Endothelial cell of umbilical vein (primary cell): ENCODE results near the gene MUC3A.

Source experiments
- EZH2 ChIP-seq: IDR thresholded peaks from 2 replicates; pipeline ENCODE4 v1.6.1; 2012; ENCODE audit warnings: borderline replicate concordance, low read depth, mild to moderate bottlenecking, moderate library complexity, low read length, inconsistent platforms; ENCODE audit not compliant: severe bottlenecking
- FOS ChIP-seq: IDR thresholded peaks from 2 replicates; pipeline ENCODE4 v1.6.1; 2011; ENCODE audit warnings: mild to moderate bottlenecking, low read length, moderate library complexity, borderline replicate concordance; ENCODE audit not compliant: insufficient read depth
- JUN ChIP-seq: IDR thresholded peaks from 2 replicates; pipeline ENCODE4 v1.6.1; 2011; ENCODE audit warnings: borderline replicate concordance, low read depth; ENCODE audit not compliant: insufficient read length, insufficient read depth
- MYC ChIP-seq: IDR thresholded peaks from one replicate; pipeline ENCODE4 v1.6.1; 2011; ENCODE audit warnings: mild to moderate bottlenecking, low read depth, low read length
- POLR2A ChIP-seq: IDR thresholded peaks from 2 replicates; pipeline ENCODE4 v1.6.1; 2012; ENCODE audit warnings: low read depth, mild to moderate bottlenecking, control low read depth, low read length
- POLR2AphosphoS5 ChIP-seq: IDR thresholded peaks from 2 replicates; pipeline ENCODE4 v1.6.1; 2012; ENCODE audit warnings: low read depth, mild to moderate bottlenecking, control low read depth, low read length, moderate library complexity; ENCODE audit not compliant: insufficient read depth
- TF ChIP-seq, protein P1 (sequence below), 2 donors: IDR thresholded peaks; 1 replicate in 1 of 2; 2 replicates in 1 of 2; pipeline ENCODE4 v1.5.1; 2011; ENCODE audit warnings: low read length in 2 of 2, mild to moderate bottlenecking in 2 of 2, moderate library complexity in 2 of 2, control low read depth in 1 of 2, inconsistent platforms in 1 of 2, low read depth in 1 of 2; ENCODE audit not compliant: insufficient read depth in 1 of 2; ENCODE audit errors: extremely low read depth in 1 of 2
- TF ChIP-seq, protein P2 (sequence below): IDR thresholded peaks from 2 replicates; pipeline ENCODE4 v1.6.1; 2011; ENCODE audit not compliant: insufficient read depth, insufficient read length

DNA sequence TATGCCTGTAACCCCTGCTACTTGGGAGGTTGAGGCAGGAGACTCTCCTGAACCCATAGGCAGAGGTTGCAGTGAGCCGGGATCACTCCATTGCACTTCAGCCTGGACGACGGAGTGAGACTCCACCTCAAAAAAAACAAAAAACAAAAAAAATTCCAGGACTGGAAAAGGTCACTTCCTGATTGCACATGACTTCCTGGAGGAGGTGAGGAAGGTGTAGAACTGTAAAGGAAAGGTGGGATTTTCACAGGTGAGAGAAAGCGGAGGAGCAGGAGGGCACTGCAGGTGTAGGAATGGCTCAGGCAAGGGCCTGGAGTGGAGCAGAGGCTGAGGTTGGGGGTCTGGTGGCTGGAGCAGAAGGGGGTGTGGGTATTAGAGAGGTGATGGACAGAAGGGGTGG is 3.2 kb upstream of the MUC3A start:
- TF ChIP-seq, protein P1, sequence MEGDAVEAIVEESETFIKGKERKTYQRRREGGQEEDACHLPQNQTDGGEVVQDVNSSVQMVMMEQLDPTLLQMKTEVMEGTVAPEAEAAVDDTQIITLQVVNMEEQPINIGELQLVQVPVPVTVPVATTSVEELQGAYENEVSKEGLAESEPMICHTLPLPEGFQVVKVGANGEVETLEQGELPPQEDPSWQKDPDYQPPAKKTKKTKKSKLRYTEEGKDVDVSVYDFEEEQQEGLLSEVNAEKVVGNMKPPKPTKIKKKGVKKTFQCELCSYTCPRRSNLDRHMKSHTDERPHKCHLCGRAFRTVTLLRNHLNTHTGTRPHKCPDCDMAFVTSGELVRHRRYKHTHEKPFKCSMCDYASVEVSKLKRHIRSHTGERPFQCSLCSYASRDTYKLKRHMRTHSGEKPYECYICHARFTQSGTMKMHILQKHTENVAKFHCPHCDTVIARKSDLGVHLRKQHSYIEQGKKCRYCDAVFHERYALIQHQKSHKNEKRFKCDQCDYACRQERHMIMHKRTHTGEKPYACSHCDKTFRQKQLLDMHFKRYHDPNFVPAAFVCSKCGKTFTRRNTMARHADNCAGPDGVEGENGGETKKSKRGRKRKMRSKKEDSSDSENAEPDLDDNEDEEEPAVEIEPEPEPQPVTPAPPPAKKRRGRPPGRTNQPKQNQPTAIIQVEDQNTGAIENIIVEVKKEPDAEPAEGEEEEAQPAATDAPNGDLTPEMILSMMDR (IDR thresholded peaks at IDR 0.05; ENCODE audit: extremely low read depth in 1 of 2, insufficient read depth in 1 of 2, low read depth in 1 of 2, low read length in 2 of 2) = no peak
- TF ChIP-seq POLR2A = no peak
- TF ChIP-seq POLR2AphosphoS5 = no peak
- no peak for TF ChIP-seq EZH2
- TF ChIP-seq, protein P2, sequence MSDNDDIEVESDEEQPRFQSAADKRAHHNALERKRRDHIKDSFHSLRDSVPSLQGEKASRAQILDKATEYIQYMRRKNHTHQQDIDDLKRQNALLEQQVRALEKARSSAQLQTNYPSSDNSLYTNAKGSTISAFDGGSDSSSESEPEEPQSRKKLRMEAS = no peak
- no peak for TF ChIP-seq MYC
- TF ChIP-seq FOS = no peak
- no peak for TF ChIP-seq JUN
